Natural killer cell (primary cell): ENCODE measurements around the gene ASPHD2. TPM values are rescaled to one million over a fixed set of nuclear protein-coding genes. Genes with fewer than 3 reads are reported as not detected.

Experiments
- ATAC-seq, 3 donors: fragments of 150-1000 bp in 2 of 3; fragments of 200-7000 bp in 1 of 3; cut with Tn5 transposase; 1 replicate in 1 of 3; 2 replicates in 2 of 3; pipeline ENCODE4 v1.10.0; 2021; ENCODE audit warnings: mild to moderate bottlenecking in 2 of 3, moderate library complexity in 2 of 3
- DNase-seq, 2 donors: peaks; one replicate each; pipeline versions ENCODE4 v3.0.0 to v3.0.0-alpha.2; 2013 to 2021; ENCODE audit warnings: mixed read lengths in 1 of 2
- H3K27ac ChIP-seq: one replicate; pipeline ENCODE4 v1.5.1; 2013; ENCODE audit warnings: mild to moderate bottlenecking, low read length
- H3K27me3 ChIP-seq: one replicate; pipeline ENCODE4 v1.6.1; 2013; ENCODE audit warnings: low read length; ENCODE audit not compliant: control insufficient read depth, insufficient read depth
- H3K36me3 ChIP-seq: one replicate; pipeline ENCODE4 v1.6.1; 2013; ENCODE audit warnings: low read length; ENCODE audit not compliant: control insufficient read depth, insufficient read depth
- H3K4me1 ChIP-seq: one replicate; pipeline ENCODE4 v1.6.1; 2013; ENCODE audit warnings: low read length; ENCODE audit not compliant: control insufficient read depth, insufficient read depth
- H3K4me3 ChIP-seq: one replicate; pipeline ENCODE4 v1.5.1; 2013; ENCODE audit warnings: low read length
- H3K9me3 ChIP-seq: one replicate; pipeline ENCODE4 v1.6.1; 2013; ENCODE audit warnings: low read length; ENCODE audit not compliant: control insufficient read depth, insufficient read depth
- H3K27ac Mint-ChIP-seq, 2 donors: one replicate each; pipeline ENCODE4 v1.8.0; 2022; ENCODE audit warnings: mild to moderate bottlenecking in 2 of 2, mixed read lengths in 2 of 2, moderate library complexity in 1 of 2
- H3K27me3 Mint-ChIP-seq, 2 donors: one replicate each; pipeline ENCODE4 v1.8.0; 2022; ENCODE audit warnings: low read depth in 2 of 2, mixed read lengths in 2 of 2
- H3K36me3 Mint-ChIP-seq: one replicate; pipeline ENCODE4 v1.8.0; 2022; ENCODE audit warnings: mixed read lengths
- H3K4me1 Mint-ChIP-seq, 2 donors: one replicate each; pipeline ENCODE4 v1.8.0; 2022; ENCODE audit warnings: mixed read lengths in 2 of 2
- H3K4me3 Mint-ChIP-seq: one replicate; pipeline ENCODE4 v1.8.0; 2022; ENCODE audit warnings: mild to moderate bottlenecking, moderate library complexity, mixed read lengths
- H3K9me3 Mint-ChIP-seq, 2 donors: one replicate each; pipeline ENCODE4 v1.8.0; 2022; ENCODE audit warnings: mixed read lengths in 2 of 2
- CTCF ChIP-seq: fragments of 200-600 bp; IDR thresholded peaks from one replicate; pipeline ENCODE4 v1.8.0; 2022; ENCODE audit warnings: antibody characterized with exemption
- WGBS: methylation state at CpG from one replicate; pipeline ENCODE4 v1.1.7; 2013; ENCODE audit warnings: missing lambda C conversion rate; ENCODE audit not compliant: insufficient coverage; 5-methylcytosine and 5-hydroxymethylcytosine counted together
- intact Hi-C: fragments of 100-400 bp; cut with micrococcal nuclease; formaldehyde crosslinking; loops from one replicate; pipeline ENCODE4 v1.14.2; 2022
- total RNA-seq, 4 donors: library from RNA; stranded (reverse); fragments of 120-200 nt in 1 of 4; gene quantifications; one replicate each; pipeline versions ENCODE4 v1.2.3 to v1.2.4, GENCODE V29; 2013 to 2022

Gene ASPHD2
- total RNA-seq, 3 donors from 2014 or later (not counting 1 experiment from before 2014, with no cell fraction given): 1.6 to 3.0 (median 1.9) TPM

- no peak overlapping the region for H3K27ac Mint-ChIP-seq
- no peaks in the 10 kb centered on the region for H3K4me1 Mint-ChIP-seq
- DNase-seq (no peak), ATAC-seq (no peak)
- intact Hi-C loops: no loop called here
- H3K27me3 Mint-ChIP-seq: peaks cover 19 to 35% of the 10 kb centered on the region in 2 donors
- WGBS: 88% methylated on average over 4 of the region's 4 CpGs
- H3K27me3 ChIP-seq: peaks cover 2% of the 10 kb centered on the region
- no peaks in the 10 kb centered on the region for H3K9me3 ChIP-seq
- no peak for TF ChIP-seq CTCF
- no peaks in the 10 kb centered on the region for H3K36me3 ChIP-seq
- H3K4me3 Mint-ChIP-seq: no peak overlapping the region
- H3K9me3 Mint-ChIP-seq: no peaks in the 10 kb centered on the region
- no peaks in the 10 kb centered on the region for H3K4me1 ChIP-seq
- H3K4me3 ChIP-seq: no peak overlapping the region
- H3K36me3 Mint-ChIP-seq: no peaks in the 10 kb centered on the region
- H3K27ac ChIP-seq: no peak overlapping the region
Measured at GRCh38 chr22:26414347-26414746, 14.7 kb upstream of the ASPHD2 start.

- no peak for DNase-seq
- H3K4me1 ChIP-seq: no peaks in the 10 kb centered on the region
- intact Hi-C loops: no loop called here
- ATAC-seq: no peak
- H3K36me3 Mint-ChIP-seq: no peaks in the 10 kb centered on the region
- no peaks in the 10 kb centered on the region for H3K9me3 ChIP-seq
- H3K27me3 Mint-ChIP-seq: peaks cover 12 to 27% of the 10 kb centered on the region in 2 donors
- H3K27ac ChIP-seq: no peak overlapping the region
- H3K4me3 Mint-ChIP-seq: no peak overlapping the region
- H3K4me1 Mint-ChIP-seq: no peaks in the 10 kb centered on the region
- TF ChIP-seq CTCF: no peak
- H3K27me3 ChIP-seq: no peaks in the 10 kb centered on the region
- H3K36me3 ChIP-seq: no peaks in the 10 kb centered on the region
- H3K27ac Mint-ChIP-seq: no peak overlapping the region
- no peak overlapping the region for H3K4me3 ChIP-seq
- H3K9me3 Mint-ChIP-seq: no peaks in the 10 kb centered on the region
- 88% methylated on average over 3 of the region's 4 CpGs for WGBS
Measured at GRCh38 chr22:26416256-26416655, 12.8 kb upstream of the ASPHD2 start.

- no peaks in the 10 kb centered on the region for H3K4me1 ChIP-seq
- H3K27ac ChIP-seq: no peak overlapping the region
- no peaks in the 10 kb centered on the region for H3K36me3 ChIP-seq
- Mint-ChIP-seq H3K27me3 (peaks cover 12 to 29% of the 10 kb centered on the region in 2 donors), H3K27ac (no peak overlapping the region), H3K36me3 (no peaks in the 10 kb centered on the region), H3K4me3 (no peak overlapping the region), H3K9me3 (no peaks in the 10 kb centered on the region), H3K4me1 (no peaks in the 10 kb centered on the region)
- no peak for TF ChIP-seq CTCF
- WGBS: 87% methylated on average over 9 of the region's 9 CpGs
- intact Hi-C loops: no loop called here
- H3K27me3 ChIP-seq: no peaks in the 10 kb centered on the region
- ATAC-seq: no peak
- DNase-seq: no peak
- H3K4me3 ChIP-seq: no peak overlapping the region
- no peaks in the 10 kb centered on the region for H3K9me3 ChIP-seq
Measured at GRCh38 chr22:26416670-26417276, 12.3 kb upstream of the ASPHD2 start.

GRCh38 chr22:26417406-26417805, 11.7 kb upstream of the ASPHD2 start:
- intact Hi-C loops: no loop called here
- Histone ChIP-seq H3K27me3 (no peaks in the 10 kb centered on the region), H3K9me3 (no peaks in the 10 kb centered on the region), H3K36me3 (no peaks in the 10 kb centered on the region), H3K4me3 (no peak overlapping the region), H3K4me1 (no peaks in the 10 kb centered on the region), H3K27ac (no peak overlapping the region)
- WGBS: 100% methylated on average over 2 of the region's 3 CpGs
- DNase-seq (no peak), ATAC-seq (no peak)
- H3K4me3 Mint-ChIP-seq: no peak overlapping the region
- H3K4me1 Mint-ChIP-seq: no peaks in the 10 kb centered on the region
- no peak overlapping the region for H3K27ac Mint-ChIP-seq
- H3K9me3 Mint-ChIP-seq: no peaks in the 10 kb centered on the region
- no peak for TF ChIP-seq CTCF
- H3K36me3 Mint-ChIP-seq: peaks cover under 1% of the 10 kb centered on the region
- H3K27me3 Mint-ChIP-seq: peaks cover 15 to 33% of the 10 kb centered on the region in 2 donors
